ENCODE measurements around the gene HLCS. TPM values are rescaled to one million over a fixed set of nuclear protein-coding genes. Genes with fewer than 3 reads are reported as not detected.

The HLCS gene
- total RNA-seq, 6 experiments from 2014 or later: 20.3 to 24.5 (median 22.2) TPM

DNA sequence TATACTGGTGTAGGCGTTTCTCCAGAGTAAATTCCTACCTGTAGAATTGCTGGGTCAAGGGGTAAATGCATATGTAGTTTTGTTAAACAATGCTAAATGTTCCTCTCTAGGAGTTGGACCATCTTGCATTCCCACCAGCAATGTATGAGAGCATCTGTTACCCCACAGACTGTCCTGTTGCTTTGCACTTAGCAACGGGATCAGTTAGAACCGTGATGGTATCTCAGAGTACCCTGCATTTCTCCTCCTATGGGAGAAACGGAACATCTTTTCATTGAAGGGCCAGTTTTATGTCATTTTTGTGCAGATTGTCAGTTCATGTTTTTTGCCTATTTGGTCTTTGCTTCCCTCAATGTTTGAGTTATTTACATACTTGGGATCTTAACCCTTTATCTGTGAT is 22.1 kb upstream of the HLCS start:
- no peak for DNase-seq
- H3K36me3 Mint-ChIP-seq (ENCODE audit: low read depth): no peaks in the 10 kb centered on the region
- H3K9me3 Mint-ChIP-seq: no peaks in the 10 kb centered on the region
- peaks cover 29% of the 10 kb centered on the region for H3K4me1 Mint-ChIP-seq (ENCODE audit: low read depth)
- H3K27me3 Mint-ChIP-seq (ENCODE audit: insufficient read depth): peaks cover 3% of the 10 kb centered on the region; the same call in 1 of the 2 replicates
- H3K27ac Mint-ChIP-seq: peak overlapping the region; percentile 37; the same call in 1 of the 2 replicates
- H3K4me3 Mint-ChIP-seq: peak overlapping the region; percentile 37; the same call in 1 of the 2 replicates
- TF ChIP-seq, protein P1, sequence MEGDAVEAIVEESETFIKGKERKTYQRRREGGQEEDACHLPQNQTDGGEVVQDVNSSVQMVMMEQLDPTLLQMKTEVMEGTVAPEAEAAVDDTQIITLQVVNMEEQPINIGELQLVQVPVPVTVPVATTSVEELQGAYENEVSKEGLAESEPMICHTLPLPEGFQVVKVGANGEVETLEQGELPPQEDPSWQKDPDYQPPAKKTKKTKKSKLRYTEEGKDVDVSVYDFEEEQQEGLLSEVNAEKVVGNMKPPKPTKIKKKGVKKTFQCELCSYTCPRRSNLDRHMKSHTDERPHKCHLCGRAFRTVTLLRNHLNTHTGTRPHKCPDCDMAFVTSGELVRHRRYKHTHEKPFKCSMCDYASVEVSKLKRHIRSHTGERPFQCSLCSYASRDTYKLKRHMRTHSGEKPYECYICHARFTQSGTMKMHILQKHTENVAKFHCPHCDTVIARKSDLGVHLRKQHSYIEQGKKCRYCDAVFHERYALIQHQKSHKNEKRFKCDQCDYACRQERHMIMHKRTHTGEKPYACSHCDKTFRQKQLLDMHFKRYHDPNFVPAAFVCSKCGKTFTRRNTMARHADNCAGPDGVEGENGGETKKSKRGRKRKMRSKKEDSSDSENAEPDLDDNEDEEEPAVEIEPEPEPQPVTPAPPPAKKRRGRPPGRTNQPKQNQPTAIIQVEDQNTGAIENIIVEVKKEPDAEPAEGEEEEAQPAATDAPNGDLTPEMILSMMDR (IDR thresholded peaks at IDR 0.05): no peak

DNA sequence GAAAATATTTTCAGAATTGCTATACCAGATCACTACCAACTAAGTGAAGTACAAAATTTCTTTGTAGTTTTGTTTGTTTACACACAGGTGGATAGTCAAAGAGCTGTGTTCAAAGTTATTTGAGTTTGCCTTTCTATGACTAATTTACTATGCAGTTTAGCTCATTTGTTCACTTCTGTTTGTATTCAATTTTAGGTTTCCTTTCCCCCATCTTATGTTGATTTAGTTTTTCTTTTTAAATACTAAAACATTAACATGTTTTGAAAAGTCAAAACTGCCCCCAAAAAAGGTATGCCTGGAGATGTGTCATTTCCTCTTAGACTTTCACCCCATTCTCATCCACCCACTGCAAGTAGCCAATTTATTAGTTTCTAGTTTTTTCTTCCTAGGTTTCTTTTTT is 21.4 kb upstream of the HLCS start:
- Mint-ChIP-seq H3K27ac (peak overlapping the region; percentile 7; the same call in 1 of the 2 replicates), H3K9me3 (no peaks in the 10 kb centered on the region), H3K4me3 (no peak overlapping the region)

DNA sequence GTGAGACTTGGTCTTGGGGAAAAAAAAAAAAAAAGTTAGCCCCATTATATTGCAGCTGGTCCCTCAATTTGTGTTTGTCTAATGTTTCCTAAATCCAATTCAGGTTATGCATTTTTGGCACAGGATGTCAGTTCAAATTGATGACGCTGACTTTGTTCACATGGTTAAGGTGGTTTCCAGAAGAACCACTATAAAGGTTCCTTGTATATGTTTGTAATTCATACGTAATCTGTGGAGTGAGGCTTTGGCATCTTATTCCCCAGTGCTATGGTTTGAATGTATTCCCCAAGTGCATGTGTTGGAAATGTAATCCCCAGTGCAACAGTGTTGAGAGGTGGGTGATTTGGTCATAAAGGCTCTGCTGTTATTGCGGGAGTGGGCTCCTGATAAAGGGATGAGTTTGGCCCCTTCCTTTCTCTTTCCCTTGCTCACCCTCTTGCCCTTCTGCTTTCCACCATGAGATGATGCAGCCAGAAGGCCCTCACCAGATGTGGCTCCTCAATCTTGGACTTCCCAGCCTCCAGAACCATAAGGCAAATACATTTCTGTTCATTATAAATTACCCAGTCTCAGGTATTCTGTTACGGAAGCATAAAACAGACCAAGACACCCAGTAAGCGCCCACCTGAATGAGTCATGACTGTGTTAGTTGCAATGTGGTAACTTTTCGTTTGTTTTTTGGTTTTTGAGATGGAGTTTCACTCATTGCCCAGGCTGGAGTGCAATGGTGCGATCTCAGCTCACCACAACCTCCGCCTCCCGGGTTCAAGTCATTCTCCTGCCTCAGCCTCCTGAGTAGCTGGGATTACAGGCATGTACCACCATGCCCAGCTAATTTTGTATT is 19.5 kb upstream of the HLCS start:
- no peaks in the 10 kb centered on the region for H3K9me3 Mint-ChIP-seq
- H3K4me1 Mint-ChIP-seq (ENCODE audit: low read depth): peaks cover 29% of the 10 kb centered on the region
- H3K36me3 Mint-ChIP-seq (ENCODE audit: low read depth): no peaks in the 10 kb centered on the region
- no peak for DNase-seq
- H3K4me3 Mint-ChIP-seq: no peak overlapping the region
- H3K27me3 Mint-ChIP-seq (ENCODE audit: insufficient read depth): peaks cover 2% of the 10 kb centered on the region
- TF ChIP-seq, protein P1 (IDR thresholded peaks at IDR 0.05): no peak
- H3K27ac Mint-ChIP-seq: no peak overlapping the region

More for the DNA sequence above, 21.4 kb upstream of the HLCS start:
- H3K27me3 Mint-ChIP-seq (ENCODE audit: insufficient read depth): no peaks in the 10 kb centered on the region; the same call in 1 of the 2 replicates
- TF ChIP-seq, protein P1 (IDR thresholded peaks at IDR 0.05): no peak
- no peak for DNase-seq
- H3K36me3 Mint-ChIP-seq (ENCODE audit: low read depth): no peaks in the 10 kb centered on the region
- H3K4me1 Mint-ChIP-seq (ENCODE audit: low read depth): peaks cover 29% of the 10 kb centered on the region

DNA sequence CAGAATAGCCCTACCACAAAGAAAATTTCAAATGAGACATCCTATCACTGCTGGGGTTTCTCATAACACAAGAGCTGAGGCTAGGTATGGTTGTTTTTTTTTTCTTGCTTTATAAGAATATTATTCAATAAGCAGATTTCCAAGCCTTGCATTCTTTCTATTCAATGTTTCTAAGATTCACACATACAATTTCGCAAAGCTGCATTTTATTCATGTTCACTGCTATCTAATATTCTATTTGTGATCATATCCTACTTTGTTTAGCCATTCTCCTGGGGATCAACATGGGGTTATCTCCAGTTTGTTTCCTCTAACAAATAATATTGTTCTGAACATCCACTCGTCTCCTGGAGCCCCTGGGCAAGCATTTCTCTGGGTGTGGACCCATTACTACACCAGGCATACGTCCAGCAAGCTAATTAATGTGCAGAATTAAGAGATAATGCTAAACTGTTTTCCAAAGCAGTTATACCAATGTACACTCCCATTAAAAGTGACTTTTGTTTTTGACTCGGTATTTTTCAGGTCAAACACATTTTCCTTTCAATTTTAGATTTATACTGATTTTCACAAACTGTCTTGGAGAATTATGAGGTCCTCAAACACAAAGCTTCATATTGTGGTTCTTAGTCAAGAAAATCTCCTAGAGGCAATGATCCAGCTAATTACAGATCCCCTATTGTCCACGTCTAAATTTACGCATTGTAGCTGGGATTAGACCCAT is 15.7 kb upstream of the HLCS start:
- H3K4me1 Mint-ChIP-seq (ENCODE audit: low read depth): peaks cover 17% of the 10 kb centered on the region
- no peak overlapping the region for H3K4me3 Mint-ChIP-seq
- no peak overlapping the region for H3K27ac Mint-ChIP-seq
- no peak for DNase-seq
- peaks cover 2% of the 10 kb centered on the region; the same call in 1 of the 2 replicates for H3K27me3 Mint-ChIP-seq (ENCODE audit: insufficient read depth)
- TF ChIP-seq, protein P1 (IDR thresholded peaks at IDR 0.05): no peak
- H3K9me3 Mint-ChIP-seq: no peaks in the 10 kb centered on the region
- H3K36me3 Mint-ChIP-seq (ENCODE audit: low read depth): no peaks in the 10 kb centered on the region

DNA sequence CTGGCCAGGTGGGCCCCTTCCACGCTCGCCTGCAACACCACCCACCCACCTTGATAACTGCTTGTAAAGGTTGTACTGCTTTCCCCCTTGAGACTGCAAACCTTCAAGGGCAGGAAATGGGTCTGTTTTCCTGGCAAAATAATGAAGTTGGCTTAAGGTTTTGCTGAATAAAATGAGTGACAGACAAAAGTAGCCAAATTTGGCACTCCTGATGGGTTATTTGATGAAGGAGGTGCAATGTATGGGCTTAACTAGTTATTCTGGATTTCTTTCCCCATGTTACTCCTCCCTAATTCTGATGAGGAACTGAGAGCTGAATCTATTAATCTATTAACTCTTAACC is 14.6 kb upstream of the HLCS start:
- H3K27me3 Mint-ChIP-seq (ENCODE audit: insufficient read depth): peaks cover 2% of the 10 kb centered on the region; the same call in 1 of the 2 replicates
- H3K27ac Mint-ChIP-seq: no peak overlapping the region
- H3K36me3 Mint-ChIP-seq (ENCODE audit: low read depth): no peaks in the 10 kb centered on the region
- no peaks in the 10 kb centered on the region for H3K9me3 Mint-ChIP-seq
- TF ChIP-seq, protein P1 (IDR thresholded peaks at IDR 0.05): no peak
- no peak for DNase-seq
- peaks cover 20% of the 10 kb centered on the region for H3K4me1 Mint-ChIP-seq (ENCODE audit: low read depth)
- H3K4me3 Mint-ChIP-seq: peak overlapping the region; percentile 74

Data from HFFc6 (cell line).